HepG2 (cell line): ENCODE measurements around the gene NUBPL. TPM values are rescaled to one million over a fixed set of nuclear protein-coding genes. Genes with fewer than 3 reads are reported as not detected.

Experiments
- ATF4 ChIP-seq, 2 experiments: fragments of 450-650 bp in 1 of 2; sonication (generic) in 1 of 2; formaldehyde crosslinking; IDR thresholded peaks; 2 replicates each; pipeline versions ENCODE4 v1.5.0 to v1.8.0; 2020 to 2022; ENCODE audit warnings: mild to moderate bottlenecking in 1 of 2, missing genetic modification reagents in 1 of 2
- CEBPB ChIP-seq: IDR thresholded peaks from 2 replicates; pipeline ENCODE4 v1.6.1; 2011; ENCODE audit warnings: low read depth, low read length, improper control_type of control experiment, borderline replicate concordance
- CREB3 ChIP-seq: sonication (generic); formaldehyde crosslinking; IDR thresholded peaks from 2 replicates; pipeline ENCODE4 v1.5.0; 2020; ENCODE audit warnings: missing genetic modification reagents
- ERF ChIP-seq: IDR thresholded peaks from 2 replicates; pipeline ENCODE4 v1.6.1; 2018; ENCODE audit warnings: missing biosample characterization, missing genetic modification reagents
- GTF3A ChIP-seq: sonication (generic); formaldehyde crosslinking; conservative IDR thresholded peaks from 2 replicates; pipeline ENCODE4 v1.4.0; 2020; ENCODE audit warnings: mild to moderate bottlenecking, missing genetic modification reagents
- JUND ChIP-seq: sonication (generic); formaldehyde crosslinking; IDR thresholded peaks from 2 replicates; pipeline ENCODE4 v1.8.0; 2022; ENCODE audit warnings: mild to moderate bottlenecking, missing genetic modification reagents
- KLF11 ChIP-seq: IDR thresholded peaks from 2 replicates; pipeline ENCODE4 v1.6.1; 2016; ENCODE audit warnings: missing compliant biosample characterization
- KMT2B ChIP-seq: IDR thresholded peaks from 2 replicates; pipeline ENCODE4 v1.6.1; 2016; ENCODE audit warnings: missing genetic modification reagents, missing compliant biosample characterization
- MATR3 ChIP-seq: sonication (generic); formaldehyde crosslinking; IDR thresholded peaks from 2 replicates; pipeline ENCODE4 v1.4.0; 2020; ENCODE audit warnings: missing genetic modification reagents
- MIXL1 ChIP-seq: IDR thresholded peaks from 2 replicates; pipeline ENCODE4 v1.6.1; 2016
- NPAS2 ChIP-seq: sonication (generic); formaldehyde crosslinking; IDR thresholded peaks from 2 replicates; pipeline ENCODE4 v1.8.0; 2022; ENCODE audit warnings: mild to moderate bottlenecking, missing genetic modification reagents, borderline replicate concordance
- PCBP1 ChIP-seq: fragments of 200-400 bp; formaldehyde crosslinking; IDR thresholded peaks from 2 replicates; pipeline ENCODE4 v1.6.1; 2017; ENCODE audit warnings: mild to moderate bottlenecking, low read depth, low read length, borderline replicate concordance
- RBAK ChIP-seq: sonication (generic); formaldehyde crosslinking; IDR thresholded peaks from 2 replicates; pipeline ENCODE4 v1.5.1; 2020; ENCODE audit warnings: mild to moderate bottlenecking, missing genetic modification reagents
- RBM22 ChIP-seq: fragments of 200-400 bp; formaldehyde crosslinking; optimal IDR thresholded peaks from 2 replicates; pipeline ENCODE3; 2017; ENCODE audit warnings: mild to moderate bottlenecking, low read length, moderate library complexity
- SMAD3 ChIP-seq: sonication (generic); formaldehyde crosslinking; IDR thresholded peaks from 2 replicates; pipeline ENCODE4 v1.4.0; 2020; ENCODE audit warnings: missing genetic modification reagents
- SRSF1 ChIP-seq: fragments of 200-400 bp; formaldehyde crosslinking; optimal IDR thresholded peaks from 2 replicates; pipeline ENCODE3; 2017; ENCODE audit warnings: mild to moderate bottlenecking, low read depth, low read length, moderate library complexity
- TEAD3 ChIP-seq: optimal IDR thresholded peaks from 2 replicates; pipeline ENCODE3; 2016; ENCODE audit warnings: borderline replicate concordance
- ZBED4 ChIP-seq: sonication (generic); formaldehyde crosslinking; IDR thresholded peaks from 2 replicates; pipeline ENCODE4 v1.4.0; 2020; ENCODE audit warnings: missing genetic modification reagents, borderline replicate concordance
- ZNF160 ChIP-seq: sonication (generic); formaldehyde crosslinking; IDR thresholded peaks from 2 replicates; pipeline ENCODE4 v1.8.0; 2022; ENCODE audit warnings: mild to moderate bottlenecking, inconsistent platforms, missing genetic modification reagents
- ZNF274 ChIP-seq: sonication (generic); formaldehyde crosslinking; IDR thresholded peaks from 2 replicates; pipeline ENCODE4 v1.5.1; 2020; ENCODE audit warnings: mild to moderate bottlenecking, missing genetic modification reagents
- ZNF34 ChIP-seq: sonication (generic); formaldehyde crosslinking; IDR thresholded peaks from 2 replicates; pipeline ENCODE4 v1.4.0; 2020; ENCODE audit warnings: mild to moderate bottlenecking, missing genetic modification reagents, borderline replicate concordance
- ZNF451 ChIP-seq: sonication (generic); formaldehyde crosslinking; IDR thresholded peaks from 2 replicates; pipeline ENCODE4 v1.5.0; 2020; ENCODE audit warnings: mild to moderate bottlenecking, missing genetic modification reagents
- ZNF704 ChIP-seq: sonication (generic); formaldehyde crosslinking; IDR thresholded peaks from 2 replicates; pipeline ENCODE4 v1.8.1; 2023; ENCODE audit warnings: mild to moderate bottlenecking, inconsistent platforms, moderate library complexity, missing genetic modification reagents, borderline replicate concordance
- ZNF720 ChIP-seq: sonication (generic); formaldehyde crosslinking; IDR thresholded peaks from 2 replicates; pipeline ENCODE4 v1.4.0; 2020; ENCODE audit warnings: missing genetic modification reagents
- ZSCAN30 ChIP-seq: sonication (generic); formaldehyde crosslinking; IDR thresholded peaks from 2 replicates; pipeline ENCODE4 v1.5.0; 2020; ENCODE audit warnings: mild to moderate bottlenecking, missing genetic modification reagents
- polyA plus RNA-seq, 8 experiments: library from polyadenylated mRNA; depleted of rRNA in 3 of 8; stranded (reverse) in 7 of 8; unstranded in 1 of 8; fragments of >200 nt; fragmentation: Illumina TruSeq in 4 of 8; extraction: Trizol in 4 of 8; gene quantifications; 2 replicates each; pipeline versions ENCODE4 v1.2.1 to v1.2.3, GENCODE V29; 2011 to 2016; ENCODE audit warnings: low read depth in 4 of 8, missing spikeins in 1 of 8, mixed read lengths in 1 of 8; ENCODE audit not compliant: insufficient read depth in 1 of 8
- total RNA-seq, 5 experiments: library from RNA; depleted of rRNA; stranded (reverse); fragments of >200 nt; fragmentation: Illumina TruSeq; extraction: Trizol; gene quantifications; 2 replicates each; pipeline ENCODE4 v1.2.3, GENCODE V29; 2016; ENCODE audit warnings: low read depth in 1 of 5

Gene NUBPL
- total and polyA plus RNA-seq, 2 of the 13 experiments (the other 11 are each of a cell fraction or from before 2014, with no cell fraction given): 21.3 to 44.1 TPM

- peak in 1 of 2 experiments; percentile 32; a peak in 1 of 4 replicates for TF ChIP-seq ATF4 (CRISPR knock-in tag; IDR thresholded peaks at IDR 0.05)
- TF ChIP-seq ZNF720 (CRISPR knock-in tag): no peak
- TF ChIP-seq KLF11 (CRISPR knock-in tag): no peak
- peak; percentile 96 for TF ChIP-seq MIXL1 (CRISPR knock-in tag)
- peak; percentile 96 for TF ChIP-seq GTF3A (CRISPR knock-in tag)
- peak; percentile 88; the same call in 1 of the 2 replicates for TF ChIP-seq PCBP1
- peak; percentile 97 for TF ChIP-seq ERF
- peak; percentile 92 for TF ChIP-seq JUND (CRISPR knock-in tag)
- TF ChIP-seq NPAS2 (CRISPR knock-in tag): no peak
- TF ChIP-seq ZNF274: peak; percentile 99
- no peak for TF ChIP-seq RBM22
- TF ChIP-seq ZNF160 (CRISPR knock-in tag): peak; percentile 92; the same call in 1 of the 2 replicates
- no peak for TF ChIP-seq MATR3 (CRISPR knock-in tag)
- peak; percentile 89 for TF ChIP-seq ZBED4 (CRISPR knock-in tag)
- peak; percentile 92 for TF ChIP-seq ZNF451 (CRISPR knock-in tag)
- peak; percentile 37; the same call in 1 of the 2 replicates for TF ChIP-seq CEBPB
- peak; percentile 93 for TF ChIP-seq TEAD3 (CRISPR knock-in tag)
- TF ChIP-seq SRSF1: peak; percentile 98
- peak; percentile 87 for TF ChIP-seq SMAD3
- no peak for TF ChIP-seq ZSCAN30
- TF ChIP-seq ZNF34: peak; percentile 85; the same call in 1 of the 2 replicates
- no peak; the same call in 1 of the 2 replicates for TF ChIP-seq CREB3 (CRISPR knock-in tag)
- TF ChIP-seq ZNF704 (CRISPR knock-in tag): peak; percentile 90; the same call in 1 of the 2 replicates
- TF ChIP-seq KMT2B (CRISPR knock-in tag): peak; percentile 100
- TF ChIP-seq RBAK (CRISPR knock-in tag): no peak
These were observed at the start of gene NUBPL (continued) for GRCh38 chr14:31561155-31561846.
